Nephron (organoid): ENCODE results near the gene ADAT1.

ENCODE experiments used
- H3K27ac Mint-ChIP-seq, 3 experiments: 2 replicates each; pipeline ENCODE4 v1.8.0; 2020; ENCODE audit warnings: mixed read lengths in 3 of 3, mild to moderate bottlenecking in 2 of 3, moderate library complexity in 1 of 3
- H3K27me3 Mint-ChIP-seq: 2 replicates; pipeline ENCODE4 v1.8.0; 2021; ENCODE audit warnings: low read depth, mild to moderate bottlenecking, moderate library complexity, mixed read lengths
- H3K36me3 Mint-ChIP-seq: 2 replicates; pipeline ENCODE4 v1.8.0; 2020; ENCODE audit warnings: low read depth, mixed read lengths
- H3K4me1 Mint-ChIP-seq: 2 replicates; pipeline ENCODE4 v1.8.0; 2020; ENCODE audit warnings: mixed read lengths
- H3K4me3 Mint-ChIP-seq, 3 experiments: 2 replicates each; pipeline ENCODE4 v1.8.0; 2020; ENCODE audit warnings: mild to moderate bottlenecking in 3 of 3, mixed read lengths in 3 of 3, moderate library complexity in 2 of 3
- H3K9me3 Mint-ChIP-seq: 2 replicates; pipeline ENCODE4 v1.8.0; 2020; ENCODE audit warnings: mixed read lengths
- TF ChIP-seq, protein P1 (sequence below), 3 experiments: fragments of 200-600 bp; sonication (generic); IDR thresholded peaks; one replicate each; pipeline ENCODE4 v1.5.0; 2021; ENCODE audit warnings: antibody characterized with exemption in 3 of 3; ENCODE audit not compliant: unreplicated experiment in 3 of 3

ADAT1 gene

DNA sequence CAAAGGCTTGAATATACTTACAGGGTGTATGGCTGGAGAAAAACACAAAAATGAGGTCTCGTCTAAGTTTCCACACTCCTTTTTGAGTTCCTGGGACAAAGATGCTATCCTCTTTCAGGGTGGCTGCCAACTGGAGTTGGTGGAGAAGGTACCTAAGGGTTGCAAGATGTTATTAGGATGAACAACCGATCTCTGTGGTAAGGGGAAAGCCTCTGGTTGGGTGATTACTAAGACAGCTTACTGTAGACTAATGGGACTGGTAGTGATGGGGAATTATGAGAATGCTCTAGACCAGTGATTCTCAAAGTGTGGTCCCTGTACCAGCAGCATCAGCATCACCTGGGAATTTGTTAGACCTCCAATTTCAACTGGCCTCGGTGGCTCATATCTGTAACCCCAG is 6.0 kb downstream of the ADAT1 start:
- H3K27me3 Mint-ChIP-seq, result no peaks in the 10 kb centered on the region
- H3K9me3 Mint-ChIP-seq, result no peaks in the 10 kb centered on the region
- TF ChIP-seq, protein P1, sequence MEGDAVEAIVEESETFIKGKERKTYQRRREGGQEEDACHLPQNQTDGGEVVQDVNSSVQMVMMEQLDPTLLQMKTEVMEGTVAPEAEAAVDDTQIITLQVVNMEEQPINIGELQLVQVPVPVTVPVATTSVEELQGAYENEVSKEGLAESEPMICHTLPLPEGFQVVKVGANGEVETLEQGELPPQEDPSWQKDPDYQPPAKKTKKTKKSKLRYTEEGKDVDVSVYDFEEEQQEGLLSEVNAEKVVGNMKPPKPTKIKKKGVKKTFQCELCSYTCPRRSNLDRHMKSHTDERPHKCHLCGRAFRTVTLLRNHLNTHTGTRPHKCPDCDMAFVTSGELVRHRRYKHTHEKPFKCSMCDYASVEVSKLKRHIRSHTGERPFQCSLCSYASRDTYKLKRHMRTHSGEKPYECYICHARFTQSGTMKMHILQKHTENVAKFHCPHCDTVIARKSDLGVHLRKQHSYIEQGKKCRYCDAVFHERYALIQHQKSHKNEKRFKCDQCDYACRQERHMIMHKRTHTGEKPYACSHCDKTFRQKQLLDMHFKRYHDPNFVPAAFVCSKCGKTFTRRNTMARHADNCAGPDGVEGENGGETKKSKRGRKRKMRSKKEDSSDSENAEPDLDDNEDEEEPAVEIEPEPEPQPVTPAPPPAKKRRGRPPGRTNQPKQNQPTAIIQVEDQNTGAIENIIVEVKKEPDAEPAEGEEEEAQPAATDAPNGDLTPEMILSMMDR (IDR thresholded peaks at IDR 0.05; ENCODE audit: unreplicated experiment in 3 of 3), result no peak
- H3K36me3 Mint-ChIP-seq, result peaks cover 70% of the 10 kb centered on the region
- no peak overlapping the region for H3K27ac Mint-ChIP-seq
- no peak overlapping the region for H3K4me3 Mint-ChIP-seq
- H3K4me1 Mint-ChIP-seq, result peaks cover 13% of the 10 kb centered on the region

DNA sequence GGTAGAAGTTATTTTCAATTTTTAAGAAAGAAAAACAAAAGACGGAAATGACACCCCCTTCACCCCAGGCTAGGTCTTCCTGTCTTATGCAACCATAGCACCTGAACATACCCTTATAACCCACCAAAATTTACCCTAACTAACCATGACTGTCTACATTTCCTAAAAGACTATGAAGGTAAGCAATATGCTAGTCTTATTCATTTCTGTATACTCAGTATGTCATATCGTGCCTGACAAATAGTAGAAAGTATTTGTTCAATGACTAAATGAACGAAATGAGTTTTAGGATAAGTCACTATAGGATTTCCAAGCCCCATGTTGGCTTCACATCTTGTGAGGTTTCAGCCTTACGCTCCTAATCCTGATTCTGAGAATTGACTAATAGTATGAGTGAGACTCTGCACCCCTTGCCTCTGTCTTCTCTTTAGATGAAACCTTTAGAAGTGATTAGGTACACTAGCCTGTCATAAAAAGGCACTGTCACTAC is 6.5 kb downstream of the ADAT1 start:
- Mint-ChIP-seq H3K27me3 (no peaks in the 10 kb centered on the region), H3K9me3 (no peaks in the 10 kb centered on the region), H3K27ac (no peak overlapping the region), H3K4me1 (peaks cover 10% of the 10 kb centered on the region), H3K36me3 (peaks cover 72% of the 10 kb centered on the region), H3K4me3 (no peak overlapping the region)
- TF ChIP-seq, protein P1 (IDR thresholded peaks at IDR 0.05; ENCODE audit: unreplicated experiment in 3 of 3), result no peak

DNA sequence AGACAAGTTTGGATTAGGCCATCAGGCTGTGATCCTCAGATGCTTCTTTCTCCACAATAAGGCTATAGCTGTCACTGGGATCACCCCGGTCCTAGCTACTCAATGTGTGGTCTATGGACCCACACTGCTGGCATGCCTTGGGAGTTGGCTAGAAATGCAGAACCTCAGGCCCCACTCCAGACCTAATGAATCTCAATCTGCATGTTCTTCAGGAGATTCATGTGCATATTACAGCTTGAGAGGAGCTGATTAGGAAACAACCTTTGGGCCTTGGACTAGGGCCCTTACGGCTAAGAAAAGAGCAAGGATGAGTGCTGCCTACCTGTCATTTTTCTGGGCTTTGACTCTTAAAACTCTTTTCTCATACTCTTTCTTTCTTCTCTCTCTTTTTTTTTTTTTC is 7.5 kb downstream of the ADAT1 start:
- no peaks in the 10 kb centered on the region for H3K9me3 Mint-ChIP-seq
- no peak overlapping the region for H3K4me3 Mint-ChIP-seq
- H3K27ac Mint-ChIP-seq, result no peak overlapping the region
- no peaks in the 10 kb centered on the region for H3K27me3 Mint-ChIP-seq
- H3K4me1 Mint-ChIP-seq, result peaks cover under 1% of the 10 kb centered on the region
- peaks cover 68% of the 10 kb centered on the region for H3K36me3 Mint-ChIP-seq
- TF ChIP-seq, protein P1 (IDR thresholded peaks at IDR 0.05; ENCODE audit: unreplicated experiment in 3 of 3), result no peak

DNA sequence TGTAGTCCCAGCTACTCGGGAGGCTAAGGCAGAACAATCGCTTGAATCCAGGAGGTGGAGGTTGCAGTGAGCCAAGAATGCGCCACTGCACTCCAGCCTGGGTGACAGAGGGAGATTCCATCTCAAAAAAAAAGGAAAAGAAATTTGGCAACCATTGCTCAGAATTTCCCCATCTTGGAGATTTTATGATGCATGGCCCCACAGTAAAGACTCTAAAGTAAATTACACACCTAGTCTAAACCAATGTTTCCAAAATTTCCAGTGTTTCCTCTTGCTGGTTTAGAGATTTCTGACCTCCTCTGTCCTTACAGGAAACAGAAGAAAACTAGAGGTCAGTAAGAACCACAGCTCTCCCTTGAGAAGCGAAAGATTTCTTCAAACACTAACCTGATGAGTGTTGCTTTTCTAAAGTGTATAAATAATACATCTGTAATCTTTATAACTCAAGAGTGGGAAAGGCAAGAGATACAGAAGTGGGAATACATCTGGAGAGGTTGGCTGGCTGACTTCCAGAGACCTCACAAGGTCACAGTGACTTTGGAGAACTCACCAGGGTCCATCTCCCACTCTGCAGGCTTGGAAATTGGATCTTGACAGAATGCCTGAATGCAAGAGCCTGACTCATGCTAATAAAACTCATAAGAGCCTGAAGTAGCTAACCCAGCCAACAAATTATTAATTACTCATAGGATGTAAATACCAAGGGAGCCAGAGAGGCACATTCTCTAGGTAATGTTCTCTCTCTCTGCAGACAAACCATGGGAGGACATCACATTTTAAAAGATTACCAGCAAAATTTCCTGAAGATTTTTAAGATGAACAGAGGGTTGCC is 8.8 kb downstream of the ADAT1 start:
- Mint-ChIP-seq H3K27me3 (no peaks in the 10 kb centered on the region), H3K9me3 (no peaks in the 10 kb centered on the region), H3K4me1 (no peaks in the 10 kb centered on the region), H3K36me3 (peaks cover 68% of the 10 kb centered on the region), H3K27ac (no peak overlapping the region), H3K4me3 (no peak overlapping the region)
- TF ChIP-seq, protein P1 (IDR thresholded peaks at IDR 0.05; ENCODE audit: unreplicated experiment in 3 of 3), result no peak

DNA sequence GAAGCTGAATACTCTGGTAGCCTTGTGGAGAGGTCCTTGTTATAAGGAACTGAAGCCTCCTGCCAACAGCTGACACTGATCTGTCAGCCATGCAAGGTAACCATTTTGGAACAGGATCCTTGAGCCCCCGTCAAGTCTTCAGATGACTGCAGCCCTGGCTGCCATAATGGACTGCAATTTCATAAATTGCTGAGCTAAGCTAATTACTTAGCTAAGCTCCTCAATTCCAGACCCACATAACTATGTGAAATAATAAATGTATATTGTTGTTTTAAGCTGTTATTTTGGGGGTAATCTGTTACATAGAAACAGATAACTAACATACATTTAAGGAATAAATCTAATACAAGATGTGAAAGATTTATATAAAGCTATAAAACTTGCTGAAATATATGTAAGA is 16.6 kb downstream of the ADAT1 start:
- no peaks in the 10 kb centered on the region for H3K9me3 Mint-ChIP-seq
- H3K4me3 Mint-ChIP-seq, result no peak overlapping the region
- peaks cover 71% of the 10 kb centered on the region for H3K36me3 Mint-ChIP-seq
- TF ChIP-seq, protein P1 (IDR thresholded peaks at IDR 0.05; ENCODE audit: unreplicated experiment in 3 of 3), result no peak
- no peaks in the 10 kb centered on the region for H3K27me3 Mint-ChIP-seq
- H3K4me1 Mint-ChIP-seq, result no peaks in the 10 kb centered on the region
- no peak overlapping the region for H3K27ac Mint-ChIP-seq

DNA sequence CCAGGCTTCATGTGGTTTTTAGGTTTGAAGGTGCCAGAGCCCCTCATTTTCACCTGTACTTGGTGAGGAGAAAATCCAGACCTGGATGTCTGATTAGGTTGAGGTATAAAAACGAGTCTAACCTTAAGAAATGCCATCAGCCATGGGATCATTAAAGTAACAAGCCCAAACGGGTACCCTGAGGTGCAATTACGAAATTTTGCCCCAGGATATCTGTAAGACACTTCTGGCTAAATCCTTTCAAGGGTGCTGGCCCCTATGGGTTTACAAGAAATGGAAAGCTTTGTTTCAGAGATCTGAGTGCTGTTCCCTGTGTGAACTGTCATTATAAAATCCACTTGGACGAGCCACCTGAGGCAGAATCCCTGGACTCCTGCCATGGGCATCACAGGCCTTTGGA is 19.8 kb downstream of the ADAT1 start:
- Mint-ChIP-seq H3K4me3 (no peak overlapping the region), H3K9me3 (no peaks in the 10 kb centered on the region), H3K4me1 (no peaks in the 10 kb centered on the region), H3K36me3 (peaks cover 77% of the 10 kb centered on the region), H3K27ac (no peak overlapping the region), H3K27me3 (no peaks in the 10 kb centered on the region)
- TF ChIP-seq, protein P1 (IDR thresholded peaks at IDR 0.05; ENCODE audit: unreplicated experiment in 3 of 3), result no peak
